GM19395 (cell line): Measurements from ENCODE around the gene LZTR1.
A peak's percentile ranks its signal among the peaks of the same experiment; 100 is the strongest.
"Not testable (repeated sequence)": the region's sequence is repeated elsewhere in the genome, so short reads cannot be mapped to it uniquely, and the experiment has no call there.

Source experiments
- ATAC-seq: cut with Tn5 transposase; IDR thresholded peaks from one replicate; pipeline ENCODE4 v1.9.1; 2021; ENCODE audit warnings: mild to moderate bottlenecking, moderate library complexity; ENCODE audit not compliant: unreplicated experiment

LZTR1 gene

GRCh38 chr22:20981787-20982562 lies at the start of gene LZTR1:
LZTR1 (plus strand) TSS chr22:20982297; CDS start chr22:20982372, 75 bp downstream.
- peak; percentile 73 for ATAC-seq

DNA sequence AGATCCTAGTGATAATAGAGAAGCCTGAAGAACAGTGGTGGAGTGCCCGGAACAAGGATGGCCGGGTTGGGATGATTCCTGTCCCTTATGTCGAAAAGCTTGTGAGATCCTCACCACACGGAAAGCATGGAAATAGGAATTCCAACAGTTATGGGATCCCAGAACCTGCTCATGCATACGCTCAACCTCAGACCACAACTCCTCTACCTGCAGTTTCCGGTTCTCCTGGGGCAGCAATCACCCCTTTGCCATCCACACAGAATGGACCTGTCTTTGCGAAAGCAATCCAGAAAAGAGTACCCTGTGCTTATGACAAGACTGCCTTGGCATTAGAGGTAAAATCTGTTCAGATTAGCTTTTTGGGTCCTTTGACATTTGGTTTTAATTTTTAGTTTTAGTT lies 48.2 kb upstream of the LZTR1 start:
- ATAC-seq, result no peak

DNA sequence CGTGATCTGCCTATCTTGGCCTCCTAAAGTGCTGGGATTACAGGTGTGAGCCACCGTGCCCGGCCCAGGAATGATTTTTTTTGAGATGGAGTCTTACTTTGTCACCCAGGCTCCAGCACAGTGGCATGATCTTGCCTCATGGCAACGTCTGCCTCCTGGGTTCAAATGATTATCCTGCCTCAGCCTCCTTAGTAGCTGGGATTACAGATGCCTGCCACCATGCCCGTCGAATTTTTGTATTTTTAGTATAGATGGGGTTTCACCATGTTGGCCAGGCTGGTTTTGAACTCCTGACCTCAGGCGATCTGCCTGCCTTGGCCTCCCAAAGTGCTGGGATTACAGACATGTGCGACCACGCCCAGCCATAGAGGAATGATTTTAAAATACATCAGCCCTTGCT lies 47.0 kb upstream of the LZTR1 start:
- ATAC-seq, result not testable (repeated sequence)

DNA sequence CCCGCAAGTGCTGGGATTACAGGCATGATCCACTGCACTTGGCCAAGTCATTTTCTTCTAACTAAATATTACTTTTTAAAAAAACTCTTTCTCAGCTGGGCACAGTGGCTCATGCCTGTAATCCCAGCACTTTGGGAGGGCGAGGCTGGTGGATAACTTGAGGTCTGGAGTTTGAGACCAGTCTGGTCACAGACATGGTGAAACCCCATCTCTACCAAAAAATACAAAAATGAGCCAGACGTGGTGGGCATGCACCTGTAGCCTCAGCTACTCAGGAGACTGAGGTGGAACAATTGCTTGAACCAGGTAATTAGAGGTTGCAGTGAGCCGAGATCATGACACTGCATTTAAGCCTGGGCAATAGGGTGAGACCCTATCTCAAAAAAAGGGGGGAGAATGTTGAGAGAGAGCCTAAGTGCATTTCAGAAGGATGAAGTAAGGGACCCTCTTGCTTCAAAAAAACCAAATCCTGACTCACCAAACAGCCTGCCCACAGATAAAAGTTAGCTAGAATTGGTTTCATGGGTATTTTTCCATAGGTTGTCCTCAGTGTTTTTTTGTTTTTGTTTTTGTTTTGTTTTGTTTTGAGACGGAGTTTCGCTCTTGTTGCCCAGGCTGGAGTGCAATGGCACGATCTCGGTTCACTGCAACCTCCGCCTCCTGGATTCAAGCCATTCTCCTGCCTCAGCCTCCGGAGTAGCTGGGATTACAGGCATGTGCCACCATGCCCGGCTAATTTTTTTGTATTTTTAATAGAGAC lies 46.1 kb upstream of the LZTR1 start:
- ATAC-seq, result not testable (repeated sequence)

DNA sequence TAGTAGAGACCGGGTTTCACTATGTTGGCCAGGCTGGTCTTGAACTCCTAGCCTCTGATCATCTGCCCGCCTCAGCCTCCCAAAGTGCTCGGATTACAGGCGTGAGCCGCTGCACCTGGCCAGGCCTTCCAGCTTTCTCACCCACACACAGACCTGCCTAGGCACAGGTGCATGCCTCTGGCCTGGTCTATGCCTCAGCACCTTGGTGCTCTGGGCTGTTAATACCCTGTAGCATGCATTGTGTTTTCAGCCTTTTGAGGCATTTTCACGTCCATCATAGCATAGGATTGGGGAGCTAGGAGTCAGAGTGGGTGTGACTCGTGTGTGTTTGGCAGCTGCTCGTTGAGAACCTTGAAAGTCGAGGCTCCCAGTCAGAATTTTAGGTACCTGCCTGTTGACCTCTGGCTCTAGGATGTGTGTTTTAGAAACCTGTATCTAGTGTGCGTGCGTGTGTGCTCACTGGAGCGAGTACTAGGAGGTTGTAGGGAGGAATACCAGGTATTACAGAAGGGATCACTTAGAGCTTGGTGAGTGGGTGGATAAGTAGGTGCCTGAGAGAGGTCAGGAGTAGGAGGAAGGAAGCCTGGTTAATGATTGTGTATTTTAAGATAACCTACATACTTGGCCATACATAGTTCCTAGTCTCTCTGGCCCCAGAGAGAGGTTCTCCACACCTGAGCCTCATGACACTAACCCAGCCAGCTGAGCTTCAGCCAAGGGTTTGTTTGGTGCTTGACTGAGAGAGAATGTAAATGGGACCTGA lies 44.9 kb upstream of the LZTR1 start:
- ATAC-seq, result no peak

GRCh38 chr22:20937794-20938671 lies 44.1 kb upstream of the LZTR1 start:
- no peak for ATAC-seq

DNA sequence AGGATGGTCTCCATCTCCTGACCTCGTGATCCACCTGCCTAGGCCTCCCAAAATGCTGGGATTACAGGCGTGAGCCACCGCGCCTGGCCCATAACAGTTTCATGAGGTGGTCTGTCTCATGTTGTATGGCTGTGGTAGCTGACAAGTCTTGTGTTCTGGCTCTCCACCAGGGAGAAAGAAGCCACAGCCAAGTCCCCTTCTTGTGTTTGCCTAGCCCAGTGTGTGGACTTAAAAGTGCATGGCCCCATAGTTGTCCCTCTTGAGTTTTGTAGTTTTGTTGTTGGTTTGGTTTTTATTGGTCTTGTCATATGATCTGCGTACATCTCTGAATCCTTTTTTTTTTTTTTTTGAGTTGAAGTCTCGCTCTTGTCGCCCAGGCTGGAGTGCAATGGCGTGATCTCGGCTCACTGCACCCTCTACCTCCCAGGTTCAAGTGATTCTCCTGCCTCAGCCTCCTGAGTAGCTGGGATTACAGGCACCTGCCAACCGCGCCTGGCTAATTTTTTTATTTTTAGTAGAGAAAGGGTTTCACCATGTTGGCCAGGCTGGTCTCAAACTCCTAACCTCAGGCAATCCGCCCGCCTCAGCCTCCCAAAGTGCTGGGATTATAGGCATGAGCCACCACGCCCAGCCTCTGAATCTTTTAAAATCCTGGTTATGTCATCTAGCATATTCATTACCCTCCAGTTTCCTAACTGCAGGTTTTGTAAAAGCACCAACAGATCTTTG lies 42.5 kb upstream of the LZTR1 start:
- ATAC-seq, result not testable (repeated sequence)

GRCh38 chr22:20940186-20940651 lies 41.9 kb upstream of the LZTR1 start:
- no peak for ATAC-seq

- ATAC-seq, result no peak
These were observed 41.2 kb upstream of the LZTR1 start for GRCh38 chr22:20940904-20941385.

DNA sequence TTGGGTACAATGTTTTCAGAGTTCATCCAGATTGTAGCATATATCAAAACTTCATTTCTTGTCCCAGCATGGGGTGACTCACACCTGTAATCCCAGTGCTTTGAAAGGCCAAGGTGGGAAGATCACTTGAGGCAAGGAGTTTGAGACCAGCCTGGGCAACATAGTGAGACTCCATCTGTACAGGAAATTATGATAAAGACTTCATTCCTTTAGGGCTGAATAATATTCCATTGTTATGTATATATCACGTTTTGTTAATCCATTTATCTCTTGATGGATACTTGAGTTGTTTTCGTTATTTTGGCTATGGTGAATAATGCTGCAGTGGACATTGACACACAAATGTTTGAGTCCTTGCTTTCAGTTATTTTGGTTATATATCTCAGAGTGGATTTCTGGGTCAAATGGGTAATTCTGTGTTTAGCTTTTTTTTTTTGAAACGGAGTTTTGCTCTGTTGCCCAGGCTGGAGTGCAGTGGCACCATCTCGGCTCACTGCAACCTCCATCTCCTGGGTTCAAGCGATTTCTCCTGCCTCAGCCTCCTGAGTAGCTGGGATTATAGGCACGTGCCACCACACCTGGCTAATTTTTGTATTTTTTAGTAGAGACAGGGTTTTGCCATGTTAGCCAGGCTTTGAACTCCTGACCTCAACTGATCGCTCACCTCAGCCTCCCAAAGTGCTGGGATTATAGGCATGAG lies 39.7 kb upstream of the LZTR1 start:
- ATAC-seq, result not testable (repeated sequence)

DNA sequence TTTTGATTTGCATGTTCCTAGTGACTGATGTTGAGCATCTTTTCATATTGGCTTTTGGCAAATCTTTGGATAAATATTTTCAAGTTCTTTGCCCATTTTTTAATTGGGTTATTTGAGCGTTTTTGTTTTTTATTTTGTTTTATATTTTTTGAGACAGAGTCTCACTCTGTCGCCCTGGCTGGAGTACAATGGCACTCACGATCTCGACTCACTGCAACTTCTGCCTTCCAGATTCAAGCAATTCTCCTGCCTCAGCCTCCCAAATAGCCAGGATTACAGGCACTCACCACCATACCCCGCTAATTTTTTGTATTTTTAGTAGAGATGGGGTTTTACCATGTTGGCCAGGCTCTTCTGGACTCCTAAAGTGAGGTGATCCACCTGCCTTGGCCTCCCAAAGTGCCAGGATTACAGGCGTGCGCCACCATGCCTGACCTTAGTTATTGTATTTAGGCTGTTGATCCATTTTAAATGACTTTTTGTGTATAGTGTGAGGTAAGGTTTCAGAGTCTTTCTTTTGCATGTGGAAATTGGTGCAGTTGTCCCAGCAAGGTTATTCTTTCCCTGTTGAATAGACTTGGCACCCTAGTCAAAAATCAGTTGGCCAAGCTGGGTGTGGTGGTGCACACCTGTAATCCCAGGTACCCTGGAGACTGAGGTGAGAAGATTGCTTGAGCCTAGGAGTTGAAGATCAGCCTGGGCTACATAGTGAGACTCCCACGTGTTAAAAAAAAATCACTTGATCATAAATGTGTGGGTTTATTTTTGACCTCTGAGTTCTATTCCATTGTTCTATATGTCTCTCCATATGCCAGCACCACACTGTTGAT lies 38.8 kb upstream of the LZTR1 start:
- no peak for ATAC-seq

- ATAC-seq, result no peak
These were observed 38.1 kb upstream of the LZTR1 start for GRCh38 chr22:20944042-20944441.

DNA sequence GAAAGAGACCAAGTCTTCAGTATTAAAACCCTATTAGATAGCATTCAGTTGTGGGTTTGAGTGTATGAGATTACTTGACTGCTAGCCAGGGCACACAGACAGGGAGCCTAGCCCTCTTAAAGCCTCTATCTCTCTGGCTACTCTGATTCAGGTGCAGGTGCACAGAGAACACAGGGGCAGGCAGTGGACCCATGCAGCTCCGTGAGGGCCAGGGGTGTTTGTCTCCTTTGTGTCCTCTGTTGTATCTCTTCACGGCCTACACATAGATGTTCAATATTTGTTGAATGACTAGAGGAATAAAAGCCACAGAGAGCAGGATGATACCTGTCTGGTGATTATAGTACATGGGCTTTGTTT lies 36.5 kb upstream of the LZTR1 start:
- no peak for ATAC-seq

GRCh38 chr22:20946080-20946986 lies 35.8 kb upstream of the LZTR1 start:
- no peak for ATAC-seq

- ATAC-seq, result no peak
These were observed 35.1 kb upstream of the LZTR1 start for GRCh38 chr22:20946991-20947390.

DNA sequence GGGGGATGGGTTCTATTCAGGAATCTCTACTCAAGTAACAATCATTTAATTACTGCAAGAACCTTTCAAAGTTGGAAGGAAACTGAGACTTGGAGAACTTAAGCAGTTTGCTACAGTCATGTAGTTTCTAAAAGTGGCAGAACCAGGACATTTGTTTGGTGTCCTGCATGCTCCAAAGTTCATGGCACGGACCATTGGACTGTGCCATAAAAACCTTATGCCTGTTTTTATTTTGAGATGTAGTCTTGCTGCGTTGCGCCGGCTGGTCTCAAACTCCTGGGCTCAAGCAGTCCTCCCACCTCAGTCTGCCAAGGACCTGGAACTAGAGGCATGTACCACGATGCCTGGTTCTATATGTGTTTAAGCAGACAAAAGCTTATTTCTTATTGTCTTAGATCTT lies 33.6 kb upstream of the LZTR1 start:
- no peak for ATAC-seq

DNA sequence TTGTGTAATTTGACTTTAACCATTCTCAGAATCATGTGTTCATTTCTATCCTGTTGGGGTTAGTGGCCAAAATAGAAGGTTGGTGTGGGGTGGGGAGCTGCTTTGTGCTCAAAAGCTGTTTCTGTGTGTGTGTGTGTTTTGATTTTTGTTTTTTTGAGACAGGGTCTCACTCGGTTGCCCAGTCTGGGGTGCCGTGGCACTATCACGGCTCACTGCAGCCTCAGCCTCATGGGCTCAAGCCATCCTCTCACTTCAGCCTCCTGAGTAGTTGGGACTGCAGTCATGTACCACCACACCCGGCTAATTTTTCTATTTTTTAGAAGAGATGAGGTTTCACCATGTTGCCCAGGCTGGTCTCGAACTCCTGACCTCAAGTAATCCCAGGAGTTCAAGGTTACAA lies 33.1 kb upstream of the LZTR1 start:
- ATAC-seq, result no peak
